Loucy (cell line): ENCODE data around the gene STOX1.

Source experiments
- EZH2phosphoT487 ChIP-seq: fragments of 200-600 bp; IDR thresholded peaks from 2 replicates; pipeline ENCODE4 v1.6.1; 2018; ENCODE audit warnings: antibody characterized with exemption, mild to moderate bottlenecking, moderate library complexity, borderline replicate concordance
- TF ChIP-seq, protein P1 (sequence below): fragments of 200-600 bp; sonication (generic); conservative IDR thresholded peaks from 2 replicates; pipeline ENCODE4 v1.5.1; 2014; ENCODE audit warnings: mild to moderate bottlenecking, antibody characterized with exemption, low read length

DNA sequence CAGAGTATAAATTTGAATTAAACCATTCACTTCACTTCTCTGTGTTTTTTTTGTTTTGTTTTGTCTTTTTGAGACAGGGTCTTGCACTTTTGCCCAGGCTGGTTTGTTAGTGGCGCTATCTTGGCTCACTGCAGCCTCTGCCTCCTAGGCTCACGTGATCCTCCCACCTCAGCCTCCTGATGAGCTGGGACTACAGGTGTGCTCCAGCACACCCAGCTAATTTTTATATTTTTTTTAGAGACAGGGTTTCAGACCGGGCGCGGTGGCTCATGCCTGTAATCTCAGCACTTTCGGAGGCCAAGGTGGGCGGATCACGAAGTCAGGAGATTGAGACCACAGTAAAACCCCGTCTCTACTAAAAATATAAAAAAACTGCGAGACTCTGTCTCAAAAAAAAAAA is 36.9 kb upstream of the STOX1 start:
- TF ChIP-seq, protein P1, sequence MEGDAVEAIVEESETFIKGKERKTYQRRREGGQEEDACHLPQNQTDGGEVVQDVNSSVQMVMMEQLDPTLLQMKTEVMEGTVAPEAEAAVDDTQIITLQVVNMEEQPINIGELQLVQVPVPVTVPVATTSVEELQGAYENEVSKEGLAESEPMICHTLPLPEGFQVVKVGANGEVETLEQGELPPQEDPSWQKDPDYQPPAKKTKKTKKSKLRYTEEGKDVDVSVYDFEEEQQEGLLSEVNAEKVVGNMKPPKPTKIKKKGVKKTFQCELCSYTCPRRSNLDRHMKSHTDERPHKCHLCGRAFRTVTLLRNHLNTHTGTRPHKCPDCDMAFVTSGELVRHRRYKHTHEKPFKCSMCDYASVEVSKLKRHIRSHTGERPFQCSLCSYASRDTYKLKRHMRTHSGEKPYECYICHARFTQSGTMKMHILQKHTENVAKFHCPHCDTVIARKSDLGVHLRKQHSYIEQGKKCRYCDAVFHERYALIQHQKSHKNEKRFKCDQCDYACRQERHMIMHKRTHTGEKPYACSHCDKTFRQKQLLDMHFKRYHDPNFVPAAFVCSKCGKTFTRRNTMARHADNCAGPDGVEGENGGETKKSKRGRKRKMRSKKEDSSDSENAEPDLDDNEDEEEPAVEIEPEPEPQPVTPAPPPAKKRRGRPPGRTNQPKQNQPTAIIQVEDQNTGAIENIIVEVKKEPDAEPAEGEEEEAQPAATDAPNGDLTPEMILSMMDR: no peak
- TF ChIP-seq EZH2phosphoT487: no peak
